HepG2 (cell line): ENCODE data around the gene SLC25A38. TPM values are rescaled to one million over a fixed set of nuclear protein-coding genes. Genes with fewer than 3 reads are reported as not detected.

Source experiments
- ATRX ChIP-seq: sonication (generic); formaldehyde crosslinking; IDR thresholded peaks from 2 replicates; pipeline ENCODE4 v1.4.0; 2020; ENCODE audit warnings: missing genetic modification reagents, borderline replicate concordance
- DNMT1 ChIP-seq: sonication (generic); formaldehyde crosslinking; IDR thresholded peaks from 2 replicates; pipeline ENCODE4 v1.5.1; 2020; ENCODE audit warnings: mild to moderate bottlenecking, missing genetic modification reagents
- FUBP1 ChIP-seq: sonication (generic); formaldehyde crosslinking; IDR thresholded peaks from 2 replicates; pipeline ENCODE4 v1.5.1; 2020; ENCODE audit warnings: missing genetic modification reagents, mild to moderate bottlenecking, borderline replicate concordance
- HNF4A ChIP-seq: sonication (generic); formaldehyde crosslinking; IDR thresholded peaks from 2 replicates; pipeline ENCODE4 v1.4.0; 2020; ENCODE audit warnings: missing genetic modification reagents
- ISL2 ChIP-seq: sonication (generic); formaldehyde crosslinking; IDR thresholded peaks from 2 replicates; pipeline ENCODE4 v1.5.0; 2020; ENCODE audit warnings: missing genetic modification reagents
- KLF13 ChIP-seq: sonication (generic); formaldehyde crosslinking; IDR thresholded peaks from 2 replicates; pipeline ENCODE4 v1.4.0; 2020; ENCODE audit warnings: mild to moderate bottlenecking, missing genetic modification reagents
- NAIF1 ChIP-seq: sonication (generic); formaldehyde crosslinking; IDR thresholded peaks from 2 replicates; pipeline ENCODE4 v1.5.0; 2020; ENCODE audit warnings: mild to moderate bottlenecking, missing genetic modification reagents, borderline replicate concordance
- NFE2L2 ChIP-seq: fragments of 150-350 bp; IDR thresholded peaks from 2 replicates; pipeline ENCODE4 v1.6.1; 2014; ENCODE audit warnings: low read length
- NR3C1 ChIP-seq: sonication (generic); formaldehyde crosslinking; IDR thresholded peaks from 2 replicates; pipeline ENCODE4 v1.4.0; 2020; ENCODE audit warnings: missing genetic modification reagents
- PITX1 ChIP-seq: sonication (generic); formaldehyde crosslinking; IDR thresholded peaks from 2 replicates; pipeline ENCODE4 v1.5.1; 2020; ENCODE audit warnings: mild to moderate bottlenecking, missing genetic modification reagents
- RFX5 ChIP-seq: IDR thresholded peaks from 2 replicates; pipeline ENCODE4 v1.6.1; 2011; ENCODE audit warnings: low read depth, low read length, improper control_type of control experiment
- SP1 ChIP-seq, 2 experiments: fragments of 450-650 bp in 1 of 2; sonication (generic) in 1 of 2; formaldehyde crosslinking in 1 of 2; IDR thresholded peaks; 2 replicates each; pipeline versions ENCODE4 v1.4.0 to v1.6.1; 2016 to 2020; ENCODE audit warnings: missing genetic modification reagents in 1 of 2
- SRY ChIP-seq: sonication (generic); formaldehyde crosslinking; IDR thresholded peaks from 2 replicates; pipeline ENCODE4 v1.8.0; 2022; ENCODE audit warnings: mild to moderate bottlenecking, missing genetic modification reagents
- TFDP1 ChIP-seq: IDR thresholded peaks from 2 replicates; pipeline ENCODE4 v1.6.1; 2016; ENCODE audit warnings: missing compliant biosample characterization, missing genetic modification reagents, borderline replicate concordance
- TIGD3 ChIP-seq: sonication (generic); formaldehyde crosslinking; IDR thresholded peaks from 2 replicates; pipeline ENCODE4 v1.5.1; 2020; ENCODE audit warnings: mild to moderate bottlenecking, missing genetic modification reagents, borderline replicate concordance
- XRCC5 ChIP-seq: fragments of 200-400 bp; formaldehyde crosslinking; optimal IDR thresholded peaks from 2 replicates; pipeline ENCODE3; 2017; ENCODE audit warnings: mild to moderate bottlenecking, low read length
- ZEB1 ChIP-seq: IDR thresholded peaks from 2 replicates; pipeline ENCODE4 v1.6.1; 2012; ENCODE audit warnings: mild to moderate bottlenecking, low read depth, inconsistent platforms; ENCODE audit not compliant: insufficient replicate concordance
- ZFP36 ChIP-seq: fragments of 150-350 bp; IDR thresholded peaks from 2 replicates; pipeline ENCODE4 v1.6.1; 2018; ENCODE audit warnings: borderline replicate concordance, low read length, low read depth; ENCODE audit not compliant: partially characterized antibody
- ZMYM3 ChIP-seq: sonication (generic); formaldehyde crosslinking; IDR thresholded peaks from 2 replicates; pipeline ENCODE4 v1.5.1; 2020; ENCODE audit warnings: mild to moderate bottlenecking, missing genetic modification reagents
- ZNF143 ChIP-seq: sonication (generic); formaldehyde crosslinking; IDR thresholded peaks from 2 replicates; pipeline ENCODE4 v1.4.0; 2020; ENCODE audit warnings: missing genetic modification reagents
- ZNF572 ChIP-seq: sonication (generic); formaldehyde crosslinking; IDR thresholded peaks from 2 replicates; pipeline ENCODE4 v1.5.1; 2020; ENCODE audit warnings: mild to moderate bottlenecking, missing genetic modification reagents
- ZNF614 ChIP-seq: IDR thresholded peaks from 2 replicates; pipeline ENCODE4 v1.6.1; 2018; ENCODE audit warnings: missing biosample characterization, missing genetic modification reagents, inconsistent platforms, borderline replicate concordance
- ZNF615 ChIP-seq: sonication (generic); formaldehyde crosslinking; IDR thresholded peaks from 2 replicates; pipeline ENCODE4 v1.5.0; 2020; ENCODE audit warnings: mild to moderate bottlenecking, missing genetic modification reagents, borderline replicate concordance
- ZNF639 ChIP-seq: conservative IDR thresholded peaks from 2 replicates; pipeline ENCODE4 v1.6.1; 2018; ENCODE audit warnings: missing genetic modification reagents
- ZNF850 ChIP-seq: sonication (generic); formaldehyde crosslinking; conservative IDR thresholded peaks from 2 replicates; pipeline ENCODE4 v1.9.0; 2021; ENCODE audit warnings: mild to moderate bottlenecking, missing genetic modification reagents
- polyA plus RNA-seq, 8 experiments: library from polyadenylated mRNA; depleted of rRNA in 3 of 8; stranded (reverse) in 7 of 8; unstranded in 1 of 8; fragments of >200 nt; fragmentation: Illumina TruSeq in 4 of 8; extraction: Trizol in 4 of 8; gene quantifications; 2 replicates each; pipeline versions ENCODE4 v1.2.1 to v1.2.3, GENCODE V29; 2011 to 2016; ENCODE audit warnings: low read depth in 4 of 8, missing spikeins in 1 of 8, mixed read lengths in 1 of 8; ENCODE audit not compliant: insufficient read depth in 1 of 8
- total RNA-seq, 5 experiments: library from RNA; depleted of rRNA; stranded (reverse); fragments of >200 nt; fragmentation: Illumina TruSeq; extraction: Trizol; gene quantifications; 2 replicates each; pipeline ENCODE4 v1.2.3, GENCODE V29; 2016; ENCODE audit warnings: low read depth in 1 of 5

The SLC25A38 gene
- total and polyA plus RNA-seq, 2 of the 13 experiments (the other 11 are each of a cell fraction or from before 2014, with no cell fraction given), result 32.5 to 35.4 TPM

GRCh38 chr3:39383045-39383880 lies at the start of gene SLC25A38 (continued):
- TF ChIP-seq TIGD3, result peak; percentile 47; the same call in 1 of the 2 replicates
- TF ChIP-seq ZNF850 (CRISPR knock-in tag), result 0 out of 2 replicates have a peak, but pooled peaks have one; percentile 62
- no peak for TF ChIP-seq NFE2L2
- no peak for TF ChIP-seq ZNF614
- peak; percentile 81 for TF ChIP-seq NAIF1 (CRISPR knock-in tag)
- TF ChIP-seq ZNF143 (CRISPR knock-in tag), result no peak
- TF ChIP-seq ISL2, result no peak
- TF ChIP-seq XRCC5, result no peak
- peak; percentile 47; the same call in 1 of the 2 replicates for TF ChIP-seq ZNF639 (CRISPR knock-in tag)
- TF ChIP-seq KLF13 (CRISPR knock-in tag), result no peak
- no peak for TF ChIP-seq ZNF572 (CRISPR knock-in tag)
- no peak; the same call in 1 of the 2 replicates for TF ChIP-seq ZMYM3 (CRISPR knock-in tag)
- TF ChIP-seq ZNF615 (CRISPR knock-in tag), result peak; percentile 94
- TF ChIP-seq ATRX (CRISPR knock-in tag), result no peak
- TF ChIP-seq NR3C1 (CRISPR knock-in tag), result no peak
- TF ChIP-seq DNMT1 (CRISPR knock-in tag), result no peak
- TF ChIP-seq PITX1 (CRISPR knock-in tag), result no peak; the same call in 1 of the 2 replicates
- TF ChIP-seq SP1 (IDR thresholded peaks at IDR 0.05), result no peak
- no peak; the same call in 1 of the 2 replicates for TF ChIP-seq SP1 (CRISPR knock-in tag; IDR thresholded peaks at IDR 0.05)
- 0 out of 2 replicates have a peak, but pooled peaks have one; percentile 8 for TF ChIP-seq SRY (CRISPR knock-in tag)
- no peak for TF ChIP-seq ZFP36
- no peak for TF ChIP-seq HNF4A (CRISPR knock-in tag)
- peak; percentile 49 for TF ChIP-seq ZEB1
- peak; percentile 9; the same call in 1 of the 2 replicates for TF ChIP-seq RFX5
- no peak for TF ChIP-seq TFDP1 (CRISPR knock-in tag)
- TF ChIP-seq FUBP1 (CRISPR knock-in tag), result no peak
